Mononuclear cell (primary cell): Measurements from ENCODE around the gene ACVRL1. TPM values are rescaled to one million over a fixed set of nuclear protein-coding genes. Genes with fewer than 3 reads are reported as not detected.

Experiments
- H3K27me3 ChIP-seq: 2 replicates; pipeline ENCODE4 v1.6.0; 2011; ENCODE audit warnings: low read length, control low read depth; ENCODE audit not compliant: insufficient read depth
- H3K4me1 ChIP-seq: 2 replicates; pipeline ENCODE4 v1.5.1; 2011; ENCODE audit warnings: mild to moderate bottlenecking, low read length, control low read depth; ENCODE audit not compliant: insufficient read depth
- H3K4me3 ChIP-seq: 2 replicates; pipeline ENCODE4 v1.5.1; 2011; ENCODE audit warnings: mild to moderate bottlenecking, low read length, moderate library complexity
- H3K9me3 ChIP-seq: 2 replicates; pipeline ENCODE4 v1.5.1; 2011; ENCODE audit warnings: low read depth, mild to moderate bottlenecking, control low read depth, low read length
- total RNA-seq: library from RNA; depleted of rRNA; stranded (reverse); fragments of >200 nt; gene quantifications from one replicate; pipeline ENCODE4 v1.2.3, GENCODE V29; 2012

The ACVRL1 gene
- total RNA-seq, 1 donor, result 0.31 TPM

GRCh38 chr12:51887476-51888315 lies 19.6 kb upstream of the ACVRL1 start, which contains the start of gene ANKRD33:
Gene ANKRD33, plus strand, starts transcription at chr12:51888103. Its CDS starts 84 bp downstream, at chr12:51888187.
- Histone ChIP-seq H3K4me3 (no peak within 1 kb of the TSS), H3K27me3 (no peaks in the 10 kb centered on the region), H3K4me1 (peaks cover 27% of the 10 kb centered on the region), H3K9me3 (no peaks in the 10 kb centered on the region)

- Histone ChIP-seq H3K4me3 (no peak overlapping the region), H3K27me3 (no peaks in the 10 kb centered on the region), H3K9me3 (no peaks in the 10 kb centered on the region)
These were observed 18.7 kb upstream of the ACVRL1 start for GRCh38 chr12:51888316-51889215.

GRCh38 chr12:51889216-51890132 lies 17.8 kb upstream of the ACVRL1 start:
- peaks cover 27% of the 10 kb centered on the region for H3K4me1 ChIP-seq
- H3K4me3 ChIP-seq, result no peak overlapping the region
- no peaks in the 10 kb centered on the region for H3K9me3 ChIP-seq

More at GRCh38 chr12:51888316-51889215, 18.7 kb upstream of the ACVRL1 start:
- peaks cover 27% of the 10 kb centered on the region for H3K4me1 ChIP-seq

GRCh38 chr12:51890133-51890464 lies 17.2 kb upstream of the ACVRL1 start:
- no peaks in the 10 kb centered on the region for H3K9me3 ChIP-seq
- no peak overlapping the region for H3K4me3 ChIP-seq
- no peaks in the 10 kb centered on the region for H3K27me3 ChIP-seq
- H3K4me1 ChIP-seq, result peaks cover 27% of the 10 kb centered on the region

More at GRCh38 chr12:51889216-51890132, 17.8 kb upstream of the ACVRL1 start:
- no peaks in the 10 kb centered on the region for H3K27me3 ChIP-seq

- no peak overlapping the region for H3K4me3 ChIP-seq
- H3K27me3 ChIP-seq, result no peaks in the 10 kb centered on the region
- H3K9me3 ChIP-seq, result no peaks in the 10 kb centered on the region
- peaks cover 21% of the 10 kb centered on the region for H3K4me1 ChIP-seq
These were observed 16.7 kb upstream of the ACVRL1 start for GRCh38 chr12:51890511-51891171.

GRCh38 chr12:51891843-51892242 lies 15.5 kb upstream of the ACVRL1 start:
- Histone ChIP-seq H3K27me3 (no peaks in the 10 kb centered on the region), H3K4me3 (no peak overlapping the region), H3K9me3 (no peaks in the 10 kb centered on the region)

GRCh38 chr12:51893786-51894185 lies 13.5 kb upstream of the ACVRL1 start:
- Histone ChIP-seq H3K4me1 (no peaks in the 10 kb centered on the region), H3K27me3 (no peaks in the 10 kb centered on the region), H3K9me3 (no peaks in the 10 kb centered on the region), H3K4me3 (no peak overlapping the region)

More at GRCh38 chr12:51891843-51892242, 15.5 kb upstream of the ACVRL1 start:
- H3K4me1 ChIP-seq, result peaks cover 10% of the 10 kb centered on the region

GRCh38 chr12:51895378-51896135 lies 11.7 kb upstream of the ACVRL1 start:
- H3K4me1 ChIP-seq, result no peaks in the 10 kb centered on the region
- H3K9me3 ChIP-seq, result no peaks in the 10 kb centered on the region
- H3K27me3 ChIP-seq, result no peaks in the 10 kb centered on the region
- H3K4me3 ChIP-seq, result no peak overlapping the region

GRCh38 chr12:51896236-51896635 lies 11.1 kb upstream of the ACVRL1 start:
- Histone ChIP-seq H3K4me1 (no peaks in the 10 kb centered on the region), H3K4me3 (no peak overlapping the region), H3K9me3 (no peaks in the 10 kb centered on the region), H3K27me3 (no peaks in the 10 kb centered on the region)

- Histone ChIP-seq H3K9me3 (no peaks in the 10 kb centered on the region), H3K4me3 (no peak overlapping the region), H3K27me3 (no peaks in the 10 kb centered on the region), H3K4me1 (no peaks in the 10 kb centered on the region)
These were observed 10.1 kb upstream of the ACVRL1 start for GRCh38 chr12:51897181-51897580.

- Histone ChIP-seq H3K4me1 (no peaks in the 10 kb centered on the region), H3K9me3 (no peaks in the 10 kb centered on the region), H3K4me3 (no peak overlapping the region), H3K27me3 (no peaks in the 10 kb centered on the region)
These were observed 8.8 kb upstream of the ACVRL1 start for GRCh38 chr12:51898506-51898905.

GRCh38 chr12:51898937-51899336 lies 8.4 kb upstream of the ACVRL1 start:
- no peaks in the 10 kb centered on the region for H3K9me3 ChIP-seq
- H3K27me3 ChIP-seq, result no peaks in the 10 kb centered on the region
- no peak overlapping the region for H3K4me3 ChIP-seq
- H3K4me1 ChIP-seq, result no peaks in the 10 kb centered on the region

GRCh38 chr12:51900323-51900889 lies 6.9 kb upstream of the ACVRL1 start:
- H3K4me3 ChIP-seq, result no peak overlapping the region
- H3K27me3 ChIP-seq, result no peaks in the 10 kb centered on the region
- H3K4me1 ChIP-seq, result peaks cover 6% of the 10 kb centered on the region
- no peaks in the 10 kb centered on the region for H3K9me3 ChIP-seq
